HG02885 (cell line): ENCODE results near the gene KSR1.
"Not testable (repeated sequence)": the region's sequence is repeated elsewhere in the genome, so short reads cannot be mapped to it uniquely, and the experiment has no call there.

Source experiments
- ATAC-seq: cut with Tn5 transposase; IDR thresholded peaks from one replicate; pipeline ENCODE4 v1.9.1; 2021; ENCODE audit warnings: mild to moderate bottlenecking; ENCODE audit not compliant: unreplicated experiment, poor library complexity

Gene KSR1

DNA sequence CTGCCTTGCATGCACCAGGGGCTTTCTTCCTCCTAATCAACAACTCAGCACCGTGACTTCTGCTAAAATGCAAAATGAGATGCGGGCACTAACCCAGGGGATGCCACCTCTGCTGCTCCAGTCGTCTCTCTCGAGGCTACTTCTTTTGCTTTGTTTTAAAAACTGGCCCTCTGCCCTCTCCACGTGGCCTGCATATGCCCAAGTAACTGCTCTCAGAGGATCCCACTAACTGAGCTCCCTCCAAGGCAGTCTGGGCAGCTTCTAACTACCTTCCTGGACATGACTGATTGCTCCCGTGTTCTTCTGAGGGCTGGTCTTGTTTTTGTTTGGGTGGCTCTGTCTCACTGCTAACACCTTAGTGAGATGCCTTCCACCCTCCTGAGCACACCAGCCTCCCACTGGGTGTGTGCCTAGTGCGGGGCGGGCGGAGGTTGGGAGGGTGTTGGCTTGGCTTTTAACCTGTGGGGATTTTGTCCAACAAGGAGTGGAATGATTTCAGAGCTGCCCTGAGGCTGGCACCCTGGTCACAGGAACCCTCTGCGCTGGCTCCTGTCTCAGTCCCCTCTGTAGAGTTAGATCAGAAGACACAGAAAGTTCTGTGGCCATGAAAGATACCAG, 165.8 kb downstream of the KSR1 start:
- no peak for ATAC-seq

DNA sequence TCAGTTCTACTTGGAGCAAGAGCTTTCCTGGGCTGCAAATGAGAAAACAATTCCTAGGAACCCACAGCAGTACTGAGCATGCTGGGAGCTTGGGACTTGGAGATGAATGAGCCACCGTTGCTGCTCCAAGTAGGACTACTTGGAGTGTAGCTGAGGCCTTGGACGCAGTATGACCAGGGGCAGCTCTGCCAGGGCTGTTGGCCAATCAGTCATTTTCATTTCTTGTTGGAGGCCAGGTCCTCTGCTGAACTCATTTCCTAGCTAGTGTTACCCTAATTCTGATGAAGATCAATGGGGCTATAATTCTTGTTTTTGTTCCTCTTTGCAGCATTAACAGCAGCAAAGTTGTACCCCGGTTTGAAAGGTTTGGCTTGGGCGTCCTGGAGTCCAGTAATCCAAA, 166.7 kb downstream of the KSR1 start:
- ATAC-seq, result no peak

- no peak for ATAC-seq
Observed at GRCh38 chr17:27623614-27624013, 167.4 kb downstream of the KSR1 start.

DNA sequence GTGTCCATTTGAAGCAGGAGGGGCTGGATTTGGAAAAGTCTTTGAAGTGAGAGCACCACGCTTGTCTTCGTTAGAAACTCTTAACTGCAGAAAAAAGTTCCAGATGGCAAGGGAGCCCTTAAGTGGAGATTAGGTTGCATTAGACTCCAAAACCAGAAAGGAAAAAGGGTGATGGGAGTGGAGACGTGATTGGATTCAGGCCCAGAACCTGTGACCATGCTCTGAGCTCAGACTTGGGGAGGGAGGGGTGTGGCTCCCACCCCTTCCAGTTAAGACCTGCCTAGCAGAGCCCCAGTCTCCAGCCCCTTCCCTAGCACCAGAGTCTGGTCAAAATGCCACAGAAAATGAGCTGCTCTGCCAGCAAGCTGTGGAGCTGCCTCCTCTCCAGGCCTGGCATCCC, 168.3 kb downstream of the KSR1 start:
- ATAC-seq, result no peak

DNA sequence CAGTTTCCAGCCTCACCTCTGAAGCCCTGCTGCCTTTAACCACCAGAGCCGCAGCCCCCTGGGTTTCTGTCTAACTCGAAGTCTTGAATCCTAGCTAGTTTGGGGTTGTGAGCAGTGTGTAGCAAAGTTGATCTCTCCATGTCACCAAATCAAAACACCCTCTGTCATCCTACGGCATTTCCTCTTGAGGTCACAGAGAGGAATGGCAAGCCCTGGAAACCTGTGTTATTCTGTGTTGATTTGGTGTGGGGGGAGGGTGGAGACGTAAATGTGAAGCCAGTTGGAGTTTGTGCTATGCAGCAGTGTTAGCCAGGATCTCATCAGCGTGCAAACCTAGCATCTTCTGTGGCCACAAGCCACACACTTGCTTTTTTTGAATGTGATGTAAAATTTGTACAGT, 169.6 kb downstream of the KSR1 start:
- ATAC-seq, result no peak

GRCh38 chr17:27627514-27627913, 171.3 kb downstream of the KSR1 start:
- no peak for ATAC-seq

GRCh38 chr17:27628376-27628775, 172.1 kb downstream of the KSR1 start:
- ATAC-seq, result no peak

DNA sequence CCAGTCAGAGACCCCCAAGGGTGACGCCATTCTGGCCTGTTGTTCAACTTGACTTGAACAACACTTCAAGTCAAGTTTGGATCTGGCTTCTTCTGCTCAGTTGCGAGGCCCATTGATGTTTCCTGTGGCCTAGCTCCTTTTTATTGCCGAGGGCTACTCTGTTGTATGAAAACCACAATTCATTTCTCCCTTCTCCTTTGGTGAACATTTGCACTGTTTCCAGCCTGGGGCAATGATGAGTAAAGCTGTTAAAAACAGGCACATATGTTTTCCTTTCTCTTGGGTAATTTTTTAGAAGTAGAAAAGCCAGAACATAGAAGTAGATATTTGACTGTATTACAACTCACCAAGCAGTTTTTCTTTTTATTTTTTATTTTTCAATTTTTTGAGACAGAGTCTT, 173.0 kb downstream of the KSR1 start:
- not testable (repeated sequence) for ATAC-seq

- peak; percentile 57 for ATAC-seq
Observed at GRCh38 chr17:27630607-27631410, 174.6 kb downstream of the KSR1 start, which contains the start of gene LGALS9. Gene LGALS9, plus strand, starts transcription at chr17:27631188. Its CDS starts 78 bp downstream, at chr17:27631266.

DNA sequence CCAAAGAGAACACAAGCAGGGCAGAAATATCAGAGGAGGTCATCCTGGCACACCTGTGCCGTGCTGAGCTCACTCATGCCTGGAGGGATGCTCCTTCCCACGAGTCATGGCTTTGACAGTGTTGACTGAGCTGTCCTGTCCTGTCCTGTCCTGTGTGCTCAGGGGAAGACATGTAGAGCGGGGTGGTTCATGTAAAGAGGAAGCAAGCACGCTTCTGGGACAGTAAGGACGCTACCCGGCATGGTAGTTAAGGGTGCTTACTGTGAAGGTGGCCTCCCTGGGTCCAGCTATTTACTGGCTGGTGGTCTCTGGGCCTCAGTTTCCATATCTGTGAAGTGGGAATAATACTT, 175.1 kb downstream of the KSR1 start:
- ATAC-seq, result peak; percentile 40

DNA sequence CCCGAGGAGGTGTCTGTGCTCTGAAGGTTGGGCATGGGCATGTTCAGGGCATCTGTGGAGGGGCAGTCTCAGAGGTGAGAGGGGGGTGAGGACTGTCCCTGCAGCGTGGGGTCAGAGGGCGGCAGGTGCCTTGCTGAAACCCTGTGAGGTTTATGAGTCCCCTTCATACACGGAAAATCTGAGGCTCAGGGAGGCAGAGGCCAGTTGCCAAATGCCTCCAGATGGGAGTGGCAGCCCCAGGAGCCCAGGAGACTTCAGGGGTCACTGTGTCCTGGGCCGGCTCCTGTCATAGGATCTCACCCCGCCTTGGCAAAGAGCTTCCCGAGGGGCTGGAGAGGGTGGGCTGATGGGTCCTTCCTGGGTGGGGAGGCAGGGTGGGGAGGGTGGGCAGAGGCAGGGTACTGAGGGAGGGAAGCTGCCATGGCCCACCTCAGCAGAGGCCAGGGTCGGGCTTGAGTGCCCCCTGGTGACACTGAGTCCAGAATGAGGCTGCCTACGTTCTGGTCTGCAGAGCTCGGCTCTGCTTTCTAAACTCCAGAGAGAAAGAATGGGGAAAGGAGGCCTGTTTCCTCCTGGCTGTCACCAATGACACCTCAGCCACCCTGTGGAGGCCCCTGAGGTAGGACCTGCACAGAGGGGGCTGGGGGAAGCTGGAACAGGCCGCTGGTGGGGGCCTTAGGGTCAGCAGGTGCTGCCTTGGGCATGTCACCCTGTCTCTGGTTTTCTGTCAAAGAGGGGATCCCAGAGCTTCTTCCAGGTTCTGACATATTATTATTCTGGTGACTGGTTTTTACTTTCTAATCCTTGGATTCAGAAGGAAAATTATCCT, 175.9 kb downstream of the KSR1 start:
- no peak for ATAC-seq

DNA sequence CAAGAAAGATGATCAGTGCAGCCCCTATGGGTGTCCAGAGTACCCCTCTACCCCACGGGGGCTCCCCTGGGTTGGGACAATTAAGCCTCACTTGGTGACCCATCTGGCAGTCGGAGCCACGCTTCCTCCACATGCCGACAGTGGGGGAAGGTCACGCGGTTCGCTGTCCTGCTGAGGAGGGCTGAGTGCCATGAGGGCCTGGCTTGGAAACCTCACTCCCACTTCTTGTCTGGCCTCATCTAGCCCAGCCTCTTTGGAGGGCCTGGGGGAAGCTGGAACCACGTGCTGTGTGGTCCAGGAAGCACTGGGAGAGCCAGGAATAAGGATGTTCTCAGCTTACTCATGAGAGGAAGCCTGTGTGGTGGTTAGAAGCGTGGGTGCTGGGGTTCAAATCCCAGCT, 176.5 kb downstream of the KSR1 start:
- ATAC-seq, result not testable (repeated sequence)

DNA sequence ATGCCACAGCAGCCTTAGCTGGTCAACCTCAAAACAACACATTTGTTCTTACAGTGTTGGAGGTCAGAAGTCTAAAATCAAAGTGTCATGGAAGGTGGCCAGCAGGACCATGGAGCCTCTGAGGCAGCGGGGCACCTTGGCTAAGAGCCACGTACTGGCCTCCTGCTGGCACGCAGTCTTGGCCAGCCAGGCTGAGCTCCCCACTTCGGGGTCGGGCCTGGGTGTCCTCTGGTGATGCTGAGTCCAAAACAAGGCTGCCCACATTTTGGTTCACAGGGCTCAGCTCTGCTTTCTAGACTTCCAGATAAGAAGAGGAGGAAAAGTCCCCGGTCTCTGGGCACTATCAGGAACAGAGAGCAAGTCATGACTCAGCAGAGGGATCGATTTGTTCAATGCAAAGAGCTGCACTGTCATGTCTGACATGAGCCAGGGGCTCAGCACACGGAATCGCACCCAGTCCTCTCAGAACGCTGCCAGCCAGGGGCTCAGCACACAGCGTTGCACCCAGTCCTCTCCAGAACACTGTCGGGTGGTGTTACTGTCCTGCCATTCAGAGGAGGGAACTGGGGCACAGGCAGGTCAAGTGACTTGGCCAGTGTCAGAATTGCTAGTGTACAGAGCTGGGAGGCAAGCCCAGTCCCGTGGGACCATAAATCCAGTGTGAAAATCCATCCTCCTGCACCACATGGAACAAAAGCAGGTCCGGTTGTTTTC, 177.2 kb downstream of the KSR1 start:
- ATAC-seq, result no peak

GRCh38 chr17:27634026-27634335, 177.7 kb downstream of the KSR1 start:
- ATAC-seq, result no peak

DNA sequence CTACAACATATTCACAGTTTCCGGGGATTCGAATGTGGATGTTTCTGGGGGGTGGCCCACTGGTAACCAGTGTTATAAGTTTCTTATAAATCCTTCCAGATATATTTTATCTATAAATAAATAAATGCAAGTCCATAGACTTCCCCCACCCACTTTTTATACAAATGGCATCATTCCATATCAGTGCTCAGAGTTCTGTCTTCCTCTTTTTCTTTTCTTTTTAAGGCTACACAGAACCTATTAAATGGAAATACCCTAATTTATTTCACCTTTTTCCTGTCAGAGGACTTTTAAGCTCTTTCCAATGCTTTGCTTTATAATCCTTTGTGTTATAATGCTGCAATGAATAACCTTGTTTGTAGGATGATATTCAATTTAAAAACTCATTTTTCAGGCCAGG, 178.5 kb downstream of the KSR1 start:
- ATAC-seq, result no peak

GRCh38 chr17:27635275-27635823, 179.1 kb downstream of the KSR1 start:
- ATAC-seq, result peak; percentile 49

DNA sequence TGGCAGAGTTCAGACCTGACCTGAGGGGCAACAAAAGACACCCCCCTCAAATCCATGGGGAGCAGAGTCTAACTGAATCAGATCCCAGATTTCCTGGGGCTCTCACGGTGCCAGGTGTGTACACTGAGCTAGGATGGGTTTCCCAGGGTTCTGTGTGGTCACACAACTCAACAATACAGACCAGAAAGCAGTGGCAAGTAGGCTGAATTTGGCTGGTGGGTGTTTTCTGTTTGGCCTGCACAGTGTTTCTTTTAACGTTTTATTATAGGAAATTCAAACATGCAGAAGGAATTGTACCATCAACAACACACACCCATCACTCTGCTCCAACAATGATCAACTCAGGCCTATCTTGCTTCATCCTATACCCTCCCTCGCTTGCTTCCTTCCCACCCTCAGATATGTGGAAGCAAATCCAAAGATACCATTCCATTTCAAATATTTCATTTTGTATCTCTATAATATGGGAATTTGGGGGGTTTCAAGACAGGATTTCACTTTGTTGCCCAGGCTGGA, 179.8 kb downstream of the KSR1 start:
- not testable (repeated sequence) for ATAC-seq

GRCh38 chr17:27637818-27638217, 181.6 kb downstream of the KSR1 start:
- ATAC-seq, result not testable (repeated sequence)

GRCh38 chr17:27638415-27638914, 182.2 kb downstream of the KSR1 start:
- not testable (repeated sequence) for ATAC-seq

- no peak for ATAC-seq
Observed at GRCh38 chr17:27640790-27641189, 184.5 kb downstream of the KSR1 start.
